ELR (cell line): Measurements from ENCODE around the gene MCTP2.

Experiments used
- DNase-seq: peaks from one replicate; pipeline ENCODE4 v3.0.0-alpha.2; 2015; ENCODE audit warnings: low read depth

Gene MCTP2

GRCh38 chr15:94352636-94353487, 121.5 kb downstream of the MCTP2 start:
- no peak for DNase-seq

- no peak for DNase-seq
These were observed 122.1 kb downstream of the MCTP2 start for GRCh38 chr15:94353488-94353820.

- no peak for DNase-seq
These were observed 123.3 kb downstream of the MCTP2 start for GRCh38 chr15:94354655-94355054.

DNA sequence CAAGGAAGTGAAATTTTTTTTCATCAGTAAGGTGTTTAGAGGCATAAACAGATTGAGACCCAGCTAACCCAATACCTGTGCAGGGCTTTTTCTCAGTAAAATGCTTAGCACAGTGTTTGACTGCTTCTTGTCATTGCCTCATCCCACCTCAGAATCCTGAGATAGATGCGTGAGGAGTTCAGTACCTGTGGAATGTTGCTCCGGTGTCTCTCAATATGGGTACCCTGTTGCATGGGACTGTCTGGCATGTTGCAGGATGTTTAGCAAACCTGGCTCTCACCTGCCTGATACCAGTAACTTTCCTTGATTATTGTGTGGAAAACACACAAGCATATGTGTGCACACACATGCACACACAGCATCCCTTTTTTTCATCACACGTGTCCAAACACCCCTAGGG, 128.4 kb downstream of the MCTP2 start:
- DNase-seq = no peak

- no peak for DNase-seq
These were observed 128.9 kb downstream of the MCTP2 start for GRCh38 chr15:94360251-94360685.

DNA sequence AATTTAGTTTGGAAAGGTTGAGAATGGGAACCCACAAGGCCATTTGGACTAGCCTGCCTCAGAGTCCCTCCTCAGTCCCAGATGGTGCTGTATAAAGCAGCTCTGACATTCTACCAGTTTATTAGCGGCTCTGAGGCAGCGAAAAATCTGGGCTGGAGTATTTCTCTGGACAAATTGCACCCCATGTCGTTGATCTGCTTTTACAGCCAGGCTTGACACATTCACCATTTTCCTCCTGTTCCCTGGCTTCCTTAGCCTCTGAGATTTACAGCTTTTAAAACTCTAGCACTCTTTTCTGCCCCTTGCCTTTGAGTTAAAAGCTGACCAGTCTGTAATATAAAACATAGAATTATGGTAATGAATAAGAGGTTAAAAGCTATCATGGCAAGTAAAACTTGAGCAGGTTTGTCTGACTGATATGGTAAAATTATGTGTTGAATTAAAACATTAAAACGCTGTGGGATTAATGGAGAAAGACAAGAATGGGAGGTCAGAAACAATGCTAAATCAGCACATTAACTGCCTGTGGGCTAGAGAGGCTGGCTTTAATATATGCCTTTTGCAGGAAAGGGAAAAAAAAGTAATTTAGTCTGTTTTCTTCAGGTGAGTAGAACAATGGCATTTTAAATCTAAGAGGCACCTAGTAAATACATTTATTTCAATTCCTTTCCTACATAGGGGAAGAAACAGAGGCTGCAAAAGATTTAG, 131.2 kb downstream of the MCTP2 start:
- DNase-seq = no peak

DNA sequence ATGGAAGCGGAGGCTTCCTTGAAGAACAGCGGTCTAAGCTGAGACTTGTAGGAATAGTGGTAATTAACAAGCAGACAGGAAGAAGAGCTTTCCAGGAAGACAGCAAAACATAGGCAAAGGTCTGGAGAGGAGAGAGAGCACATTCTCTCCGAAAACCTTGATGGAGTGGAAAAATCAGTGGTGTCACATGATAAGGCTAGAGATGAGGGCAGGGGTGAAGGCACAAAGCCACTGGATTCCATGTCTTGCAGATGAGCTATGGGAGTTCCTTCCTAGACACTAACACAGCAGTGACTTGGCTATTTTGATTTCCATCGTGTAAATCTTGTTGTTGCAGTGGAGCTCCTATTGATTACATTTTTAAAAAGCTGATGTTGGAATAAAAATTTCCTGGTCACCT, 132.0 kb downstream of the MCTP2 start:
- DNase-seq = no peak

- DNase-seq = no peak
These were observed 135.4 kb downstream of the MCTP2 start for GRCh38 chr15:94366781-94367180.

GRCh38 chr15:94367726-94368535, 136.6 kb downstream of the MCTP2 start:
- no peak for DNase-seq

DNA sequence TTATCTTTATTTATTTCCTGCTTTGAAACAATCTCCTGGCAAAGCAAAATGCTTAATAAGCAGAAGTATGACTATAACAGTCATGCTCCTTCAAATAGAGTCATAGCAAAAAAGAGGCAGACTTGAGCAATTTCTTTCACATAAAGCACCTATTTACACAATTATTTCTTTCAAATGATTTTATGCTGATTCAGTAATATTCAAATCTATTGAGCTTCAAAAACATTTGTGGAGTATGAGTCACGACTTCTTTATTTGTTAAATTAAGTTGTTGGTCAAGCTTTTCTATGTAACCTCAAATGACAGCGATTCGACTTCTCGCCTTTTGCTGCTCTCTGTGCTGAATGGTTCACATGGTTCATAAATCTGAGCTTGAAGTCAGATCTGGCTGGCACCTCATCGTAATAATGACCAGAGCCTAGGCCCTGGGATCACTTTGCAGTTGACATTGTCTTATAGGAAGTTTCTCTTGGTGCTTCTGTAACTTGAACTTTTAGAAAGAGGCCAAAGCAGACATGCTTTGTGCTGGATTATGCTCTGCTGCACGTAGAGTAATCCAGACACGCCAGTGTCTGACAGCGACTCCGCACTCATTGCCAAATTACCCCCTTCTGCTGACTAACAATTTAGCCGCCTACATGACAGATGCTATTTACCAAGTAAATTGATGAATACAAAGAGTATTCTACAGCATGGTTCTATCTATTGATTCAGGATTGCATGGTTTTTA, 139.0 kb downstream of the MCTP2 start:
- DNase-seq = no peak

GRCh38 chr15:94370936-94371285, 139.6 kb downstream of the MCTP2 start:
- no peak for DNase-seq

GRCh38 chr15:94372821-94373220, 141.5 kb downstream of the MCTP2 start:
- no peak for DNase-seq

- DNase-seq = no peak
These were observed 144.6 kb downstream of the MCTP2 start for GRCh38 chr15:94375997-94376396.

DNA sequence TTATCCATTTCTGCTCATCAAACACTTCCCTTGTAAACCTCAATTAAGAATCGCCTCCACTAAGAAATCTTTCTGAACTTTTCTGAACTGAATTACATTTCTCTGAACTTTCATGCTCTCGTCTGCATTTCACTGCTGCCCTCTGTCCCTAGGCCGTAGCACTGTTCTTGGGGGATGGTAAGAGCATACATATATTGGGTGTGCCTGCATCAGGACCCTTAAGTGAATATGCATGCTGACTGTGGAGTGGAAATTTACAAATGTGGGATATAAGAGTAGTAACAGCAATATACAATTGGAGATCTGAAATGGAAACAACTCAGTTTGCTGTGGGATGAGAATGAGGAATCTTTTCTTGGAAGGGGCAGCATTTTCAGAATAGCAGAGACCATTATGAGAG, 148.6 kb downstream of the MCTP2 start:
- DNase-seq = no peak

DNA sequence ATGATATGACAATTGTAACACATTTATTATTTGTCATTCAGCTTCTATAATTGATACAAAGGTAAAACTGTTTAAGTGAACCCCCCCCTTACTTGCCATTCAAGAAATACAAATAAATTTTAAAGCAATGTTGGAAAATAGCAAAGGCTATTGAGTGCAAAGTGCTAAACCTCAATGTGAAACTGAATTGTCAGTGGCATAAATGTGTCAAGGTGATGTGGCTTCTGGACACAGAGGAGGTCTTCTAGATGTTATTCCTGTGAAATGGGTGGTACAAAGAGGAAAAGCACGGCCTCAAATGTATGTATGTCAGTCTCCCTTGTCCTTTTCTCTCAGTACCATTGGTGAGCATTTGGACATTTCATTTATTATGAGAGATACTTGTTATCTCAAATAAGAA, 149.4 kb downstream of the MCTP2 start:
- DNase-seq = no peak

DNA sequence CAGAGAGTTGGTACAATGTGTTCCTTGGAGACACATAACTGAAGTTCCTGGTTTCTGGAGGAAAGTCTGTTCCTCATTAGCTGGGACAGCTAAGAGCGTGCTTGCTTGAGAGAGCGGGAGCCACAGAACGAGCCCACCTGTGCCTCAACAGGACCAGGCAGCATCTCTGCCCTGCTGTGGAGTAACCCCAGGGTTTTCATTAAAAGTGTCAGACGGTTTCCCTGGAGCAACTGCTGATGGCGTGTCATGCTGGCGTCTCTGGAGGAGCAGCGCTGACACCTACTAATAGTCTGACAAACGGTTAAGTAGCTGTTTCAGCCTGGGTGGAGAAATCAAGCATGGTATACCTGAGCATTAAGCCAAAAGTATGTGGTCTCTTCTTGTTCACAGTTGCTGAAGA, 150.0 kb downstream of the MCTP2 start:
- no peak for DNase-seq

- DNase-seq = no peak
These were observed 151.7 kb downstream of the MCTP2 start for GRCh38 chr15:94383041-94383440.

DNA sequence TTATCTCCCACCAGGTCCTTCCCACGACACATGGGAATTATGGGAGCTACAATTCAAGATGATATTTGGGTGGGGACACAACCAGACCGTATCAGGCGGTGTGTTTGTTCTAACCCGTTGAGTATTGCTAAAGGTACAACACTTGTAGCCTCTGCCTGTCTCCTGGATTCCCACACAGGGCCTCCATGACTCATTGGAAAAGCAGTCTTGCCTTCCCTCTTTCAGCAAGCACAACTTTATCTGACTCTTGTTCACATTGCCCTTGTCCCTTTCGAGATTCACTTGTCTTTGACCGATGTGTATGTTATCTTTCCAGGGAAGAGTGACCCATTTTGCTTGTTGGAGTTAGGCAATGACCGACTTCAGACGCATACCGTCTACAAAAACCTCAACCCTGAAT, 152.3 kb downstream of the MCTP2 start:
- no peak for DNase-seq

DNA sequence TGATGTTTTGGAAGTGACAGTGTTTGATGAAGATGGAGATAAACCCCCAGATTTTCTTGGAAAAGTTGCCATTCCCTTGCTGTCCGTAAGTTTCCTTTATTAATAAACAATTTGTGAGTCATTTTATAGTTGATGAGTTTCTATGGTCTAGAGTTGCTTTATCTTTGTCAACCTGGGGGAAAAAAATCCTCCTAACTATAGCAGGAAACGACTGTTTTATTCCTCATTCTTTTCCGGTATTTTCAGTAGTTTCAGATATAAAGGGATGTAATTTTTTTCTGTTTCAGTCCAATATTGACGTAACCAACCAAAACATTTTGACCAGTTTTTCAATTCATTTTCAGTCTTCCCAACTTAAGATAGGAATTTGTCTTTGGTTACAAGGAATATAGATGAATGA, 154.1 kb downstream of the MCTP2 start:
- no peak for DNase-seq

DNA sequence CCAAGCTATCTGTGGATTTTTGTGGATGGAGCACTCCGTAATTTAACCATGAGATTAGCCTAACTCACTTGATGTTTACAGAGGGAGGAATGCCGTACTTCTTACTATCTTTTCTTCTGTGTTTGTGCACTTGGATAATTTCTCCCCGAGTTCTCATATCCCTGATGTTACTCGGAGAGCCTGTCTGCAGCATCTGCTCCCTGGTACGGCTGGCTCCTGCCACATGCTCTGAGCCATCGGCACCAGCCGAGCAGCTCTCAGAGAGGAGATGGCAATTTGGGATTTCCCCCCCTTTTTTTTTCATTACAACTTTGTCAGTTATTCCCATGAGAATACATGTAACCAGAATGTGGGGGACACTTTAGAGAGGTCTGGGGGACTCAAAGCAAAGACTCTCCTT, 155.0 kb downstream of the MCTP2 start:
- DNase-seq = no peak

DNA sequence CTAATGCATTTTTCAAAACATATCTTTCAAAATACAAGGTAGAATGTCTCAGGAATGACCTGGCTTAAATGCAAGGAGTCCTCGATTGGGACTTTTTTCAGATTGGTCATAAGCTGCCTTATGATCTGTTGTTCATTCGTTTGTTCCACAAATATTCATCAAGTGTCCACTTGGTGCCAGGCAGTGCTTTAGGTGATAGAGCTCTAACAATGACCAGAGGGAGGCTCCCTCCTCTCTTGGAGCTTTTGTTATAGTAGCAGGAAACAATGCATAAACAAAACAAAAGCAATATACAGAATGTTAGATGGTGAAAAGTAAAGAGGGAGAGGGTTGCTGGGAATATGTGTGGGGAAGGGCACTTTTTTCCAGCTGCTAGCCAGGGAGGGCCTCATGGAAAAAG, 156.1 kb downstream of the MCTP2 start:
- no peak for DNase-seq

DNA sequence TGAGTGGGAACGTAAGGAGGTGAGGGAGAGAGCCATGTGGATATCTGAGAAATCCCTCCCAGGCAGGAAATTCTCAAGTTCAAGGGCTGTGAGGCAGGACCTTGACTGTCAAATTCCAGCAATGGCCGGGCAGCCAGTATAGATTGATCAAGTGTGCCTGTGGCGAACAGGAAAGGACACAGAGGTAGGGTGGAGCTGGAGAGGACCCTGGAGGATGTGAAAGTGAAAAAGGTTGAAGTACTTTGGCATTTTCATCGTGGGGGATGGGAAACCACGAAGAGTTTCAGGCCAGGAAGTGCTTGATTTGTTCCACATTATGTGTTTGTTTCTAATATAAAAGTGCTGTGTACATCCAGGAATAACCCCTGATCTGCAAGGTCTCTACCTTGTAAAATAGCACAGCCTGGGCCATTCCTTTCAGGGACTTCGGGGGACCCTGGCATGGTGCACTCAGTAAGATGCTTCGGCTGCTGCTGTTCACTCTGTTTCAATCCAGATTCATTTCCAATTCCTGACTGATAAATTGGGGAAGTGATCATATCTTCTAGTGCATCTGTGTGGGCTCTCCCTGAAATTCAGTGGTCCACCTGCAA, 156.6 kb downstream of the MCTP2 start:
- DNase-seq = no peak
